HepG2 (cell line): ENCODE measurements around the gene TOGARAM1. TPM values are rescaled to one million over a fixed set of nuclear protein-coding genes. Genes with fewer than 3 reads are reported as not detected.
A peak's percentile ranks its signal among the peaks of the same experiment; 100 is the strongest.

Source experiments
- AGO1 ChIP-seq: fragments of 200-400 bp; formaldehyde crosslinking; IDR thresholded peaks from 2 replicates; pipeline ENCODE4 v1.6.1; 2017; ENCODE audit warnings: mild to moderate bottlenecking, low read depth, low read length, moderate library complexity; ENCODE audit not compliant: poor library complexity, severe bottlenecking
- ARID2 ChIP-seq: sonication (generic); formaldehyde crosslinking; IDR thresholded peaks from 2 replicates; pipeline ENCODE4 v1.8.1; 2022; ENCODE audit warnings: mild to moderate bottlenecking, missing genetic modification reagents, borderline replicate concordance
- DBP ChIP-seq: sonication (generic); formaldehyde crosslinking; IDR thresholded peaks from 2 replicates; pipeline ENCODE4 v1.4.0; 2020; ENCODE audit warnings: missing genetic modification reagents; ENCODE audit errors: not compliant biosample characterization
- FOXO1 ChIP-seq: sonication (generic); formaldehyde crosslinking; IDR thresholded peaks from 2 replicates; pipeline ENCODE4 v1.4.0; 2020; ENCODE audit warnings: missing genetic modification reagents
- HMG20B ChIP-seq: conservative IDR thresholded peaks from 2 replicates; pipeline ENCODE4 v1.6.1; 2016; ENCODE audit warnings: missing genetic modification reagents, missing compliant biosample characterization
- JUND ChIP-seq: sonication (generic); formaldehyde crosslinking; IDR thresholded peaks from 2 replicates; pipeline ENCODE4 v1.8.0; 2022; ENCODE audit warnings: mild to moderate bottlenecking, missing genetic modification reagents
- KLF15 ChIP-seq: sonication (generic); formaldehyde crosslinking; IDR thresholded peaks from 2 replicates; pipeline ENCODE4 v1.8.1; 2023; ENCODE audit warnings: borderline replicate concordance, mild to moderate bottlenecking, inconsistent platforms, missing genetic modification reagents, mixed read lengths
- MAFK ChIP-seq, 2 experiments: IDR thresholded peaks in 1 of 2; conservative IDR thresholded peaks in 1 of 2; 2 replicates each; pipeline ENCODE4 v1.6.1; 2011; ENCODE audit warnings: improper control_type of control experiment in 2 of 2, low read length in 2 of 2
- MXI1 ChIP-seq: IDR thresholded peaks from 3 replicates; pipeline ENCODE4 v1.6.1; 2012; ENCODE audit warnings: low read depth, low read length, inconsistent platforms, borderline replicate concordance
- POGK ChIP-seq: sonication (generic); formaldehyde crosslinking; conservative IDR thresholded peaks from 2 replicates; pipeline ENCODE4 v1.8.0; 2022; ENCODE audit warnings: mild to moderate bottlenecking, moderate library complexity, missing genetic modification reagents
- RAD51 ChIP-seq: fragments of 450-650 bp; IDR thresholded peaks from 2 replicates; pipeline ENCODE4 v1.6.1; 2016; ENCODE audit warnings: borderline replicate concordance
- RFX1 ChIP-seq: fragments of 450-650 bp; IDR thresholded peaks from 2 replicates; pipeline ENCODE4 v1.6.1; 2017
- SRF ChIP-seq: IDR thresholded peaks from 2 replicates; pipeline ENCODE4 v1.6.1; 2011; ENCODE audit warnings: mild to moderate bottlenecking, low read depth, low read length, moderate library complexity
- TCF7 ChIP-seq: sonication (generic); IDR thresholded peaks from 2 replicates; pipeline ENCODE4 v1.6.1; 2016; ENCODE audit warnings: antibody characterized with exemption, low read depth
- XBP1 ChIP-seq: sonication (generic); formaldehyde crosslinking; IDR thresholded peaks from 2 replicates; pipeline ENCODE4 v1.5.0; 2020; ENCODE audit warnings: missing genetic modification reagents
- ZBTB46 ChIP-seq: sonication (generic); formaldehyde crosslinking; IDR thresholded peaks from 2 replicates; pipeline ENCODE4 v1.4.0; 2020; ENCODE audit warnings: mild to moderate bottlenecking, missing genetic modification reagents, borderline replicate concordance
- ZFP36L1 ChIP-seq: sonication (generic); formaldehyde crosslinking; IDR thresholded peaks from 2 replicates; pipeline ENCODE4 v1.8.0; 2022; ENCODE audit warnings: mild to moderate bottlenecking, missing genetic modification reagents, moderate library complexity
- ZNF580 ChIP-seq: IDR thresholded peaks from 2 replicates; pipeline ENCODE4 v1.6.1; 2016; ENCODE audit warnings: low read depth, borderline replicate concordance
- ZNF75D ChIP-seq: sonication (generic); formaldehyde crosslinking; IDR thresholded peaks from 2 replicates; pipeline ENCODE4 v1.8.1; 2023; ENCODE audit warnings: missing genetic modification reagents, mild to moderate bottlenecking, borderline replicate concordance
- ZNF83 ChIP-seq: sonication (generic); formaldehyde crosslinking; IDR thresholded peaks from 2 replicates; pipeline ENCODE4 v1.4.0; 2020; ENCODE audit warnings: missing genetic modification reagents, mild to moderate bottlenecking, borderline replicate concordance
- polyA plus RNA-seq, 8 experiments: library from polyadenylated mRNA; depleted of rRNA in 3 of 8; stranded (reverse) in 7 of 8; unstranded in 1 of 8; fragments of >200 nt; fragmentation: Illumina TruSeq in 4 of 8; extraction: Trizol in 4 of 8; gene quantifications; 2 replicates each; pipeline versions ENCODE4 v1.2.1 to v1.2.3, GENCODE V29; 2011 to 2016; ENCODE audit warnings: low read depth in 4 of 8, missing spikeins in 1 of 8, mixed read lengths in 1 of 8; ENCODE audit not compliant: insufficient read depth in 1 of 8
- total RNA-seq, 5 experiments: library from RNA; depleted of rRNA; stranded (reverse); fragments of >200 nt; fragmentation: Illumina TruSeq; extraction: Trizol; gene quantifications; 2 replicates each; pipeline ENCODE4 v1.2.3, GENCODE V29; 2016; ENCODE audit warnings: low read depth in 1 of 5

TOGARAM1 gene
- total and polyA plus RNA-seq, 2 of the 13 experiments (the other 11 are each of a cell fraction or from before 2014, with no cell fraction given): 5.6 to 9.8 TPM

- peak; percentile 77 for TF ChIP-seq POGK (CRISPR knock-in tag)
- TF ChIP-seq DBP: no peak
- no peak for TF ChIP-seq MAFK (conservative IDR thresholded peaks at IDR 0.05 in 1 of 2, IDR thresholded peaks at IDR 0.05 in 1 of 2; ENCODE audit: low read length in 2 of 2)
- TF ChIP-seq XBP1: 0 out of 2 replicates have a peak, but pooled peaks have one; percentile 68
- TF ChIP-seq ZNF580 (CRISPR knock-in tag): no peak
- peak; percentile 40; the same call in 1 of the 2 replicates for TF ChIP-seq KLF15
- peak; percentile 87 for TF ChIP-seq RFX1
- TF ChIP-seq FOXO1: peak; percentile 76
- TF ChIP-seq TCF7: no peak
- no peak for TF ChIP-seq ZBTB46 (CRISPR knock-in tag)
- peak; percentile 98 for TF ChIP-seq RAD51
- 0 out of 2 replicates have a peak, but pooled peaks have one; percentile 78 for TF ChIP-seq ZFP36L1
- TF ChIP-seq AGO1: no peak
- peak; percentile 90; the same call in 2 of the 3 replicates for TF ChIP-seq MXI1
- no peak for TF ChIP-seq HMG20B
- no peak for TF ChIP-seq ZNF83 (CRISPR knock-in tag)
- no peak; the same call in 1 of the 2 replicates for TF ChIP-seq SRF
- no peak for TF ChIP-seq ZNF75D (CRISPR knock-in tag)
- no peak for TF ChIP-seq JUND (CRISPR knock-in tag)
- peak; percentile 54; the same call in 1 of the 2 replicates for TF ChIP-seq ARID2 (CRISPR knock-in tag)
These were observed at the start of gene TOGARAM1, which contains the start of gene KLHL28 (continued) for GRCh38 chr14:44961554-44962333.
